Activated CD4-positive, alpha-beta T cell treated with anti-CD3 and anti-CD28 coated beads, Interleukin-2, amount 50 U/mL, for 16 hours (primary cell): ENCODE measurements around the gene PLB1.
"Not testable (repeated sequence)": the region's sequence is repeated elsewhere in the genome, so short reads cannot be mapped to it uniquely, and the experiment has no call there.

Experiments used
- DNase-seq: peaks from one replicate; pipeline ENCODE4 v3.0.0-alpha.2; 2020

PLB1 gene

GRCh38 chr2:28538652-28539051, 42.8 kb downstream of the PLB1 start:
- DNase-seq = no peak

GRCh38 chr2:28539118-28539541, 43.3 kb downstream of the PLB1 start:
- DNase-seq = no peak

- no peak for DNase-seq
These were observed 47.6 kb downstream of the PLB1 start for GRCh38 chr2:28543316-28544035.

GRCh38 chr2:28544036-28544346, 48.1 kb downstream of the PLB1 start:
- DNase-seq = no peak

- DNase-seq = peak; percentile 25
These were observed 48.6 kb downstream of the PLB1 start for GRCh38 chr2:28544405-28544921.

GRCh38 chr2:28544922-28545589, 49.2 kb downstream of the PLB1 start:
- DNase-seq = peak; percentile 59

GRCh38 chr2:28545590-28546200, 49.8 kb downstream of the PLB1 start:
- DNase-seq = peak; percentile 44

- DNase-seq = no peak
These were observed 50.4 kb downstream of the PLB1 start for GRCh38 chr2:28546242-28546641.

GRCh38 chr2:28547223-28547860, 51.5 kb downstream of the PLB1 start:
- no peak for DNase-seq

- peak; percentile 29 for DNase-seq
These were observed 52.2 kb downstream of the PLB1 start for GRCh38 chr2:28547906-28548600.

- DNase-seq = not testable (repeated sequence)
These were observed 54.5 kb downstream of the PLB1 start for GRCh38 chr2:28550345-28550744.

GRCh38 chr2:28552045-28552823, 56.4 kb downstream of the PLB1 start:
- no peak for DNase-seq

- no peak for DNase-seq
These were observed 60.4 kb downstream of the PLB1 start for GRCh38 chr2:28556303-28556702.

- DNase-seq = no peak
These were observed 61.7 kb downstream of the PLB1 start for GRCh38 chr2:28557389-28558131.

- DNase-seq = no peak
These were observed 62.4 kb downstream of the PLB1 start for GRCh38 chr2:28558158-28558820.

GRCh38 chr2:28558918-28559317, 63.1 kb downstream of the PLB1 start:
- no peak for DNase-seq

- no peak for DNase-seq
These were observed 68.0 kb downstream of the PLB1 start for GRCh38 chr2:28563869-28564268.

GRCh38 chr2:28564346-28564745, 68.5 kb downstream of the PLB1 start:
- no peak for DNase-seq

- no peak for DNase-seq
These were observed 69.2 kb downstream of the PLB1 start for GRCh38 chr2:28565033-28565432.

- no peak for DNase-seq
These were observed 69.9 kb downstream of the PLB1 start for GRCh38 chr2:28565720-28566295.
